IMR-90 (cell line): ENCODE data around the gene MAML2.

ENCODE experiments used
- ELK1 ChIP-seq: fragments of 150-350 bp; IDR thresholded peaks from 2 replicates; pipeline ENCODE4 v1.6.1; 2016; ENCODE audit warnings: low read depth, mild to moderate bottlenecking, low read length, moderate library complexity, borderline replicate concordance
- MAZ ChIP-seq: IDR thresholded peaks from 2 replicates; pipeline ENCODE4 v1.6.1; 2012; ENCODE audit warnings: low read depth, mild to moderate bottlenecking, low read length, improper control_type of control experiment, moderate library complexity, borderline replicate concordance

DNA sequence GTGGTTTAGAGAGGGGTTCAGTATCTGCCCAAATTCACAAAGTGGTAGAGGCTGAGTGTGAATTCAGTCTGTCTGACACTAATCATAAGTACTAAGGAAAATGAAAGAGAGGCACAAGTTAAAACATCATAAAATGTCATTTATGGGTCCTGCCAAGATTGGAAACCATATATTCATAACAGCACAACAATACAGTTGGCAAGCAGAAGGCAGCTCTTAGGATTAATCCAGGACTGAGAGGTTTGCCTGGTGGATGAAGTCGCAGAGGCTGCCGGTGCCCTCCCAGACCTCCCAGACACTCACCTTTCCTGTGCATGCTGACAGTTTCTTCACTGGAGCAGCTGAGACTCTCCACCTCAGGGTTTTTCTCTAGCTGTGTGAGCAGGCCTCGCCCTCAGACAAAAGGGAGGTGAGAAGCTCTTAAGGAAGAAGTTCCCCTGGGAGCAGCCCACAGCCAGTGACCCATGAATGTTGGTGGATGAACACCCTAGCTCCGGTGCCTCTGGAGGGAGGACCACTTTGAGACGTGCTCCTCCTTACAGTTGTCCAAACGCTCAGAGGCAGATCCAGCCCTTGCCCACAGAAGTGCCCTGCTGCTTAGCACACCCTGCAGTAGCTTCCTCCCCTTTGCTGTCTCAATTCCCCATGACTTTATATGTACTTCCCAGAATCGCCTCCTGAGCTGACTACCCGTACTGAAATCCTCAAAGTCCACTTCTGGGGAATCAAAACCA lies 43.7 kb downstream of the MAML2 start:
- TF ChIP-seq ELK1, result no peak
- no peak for TF ChIP-seq MAZ
